Mucosa of descending colon (tissue), 3 donors: ENCODE measurements around the gene DCPS. TPM values are rescaled to one million over a fixed set of nuclear protein-coding genes. Genes with fewer than 3 reads are reported as not detected.

ENCODE experiments used
- ATAC-seq: fragments of 200-7000 bp; cut with Tn5 transposase; one replicate; pipeline ENCODE4 v1.9.1; 2020; ENCODE audit warnings: mild to moderate bottlenecking, moderate library complexity
- DNase-seq, 3 donors: peaks; one replicate each; pipeline ENCODE4 v3.0.0-alpha.2; 2020
- H3K36me3 ChIP-seq: fragments of 200-600 bp; one replicate; pipeline ENCODE4 v1.8.0; 2021; ENCODE audit warnings: low read depth, mild to moderate bottlenecking
- H3K4me1 ChIP-seq: fragments of 200-600 bp; one replicate; pipeline ENCODE4 v1.8.0; 2021; ENCODE audit warnings: low read depth, mild to moderate bottlenecking
- H3K4me3 ChIP-seq: fragments of 200-600 bp; one replicate; pipeline ENCODE4 v1.8.0; 2021; ENCODE audit warnings: mild to moderate bottlenecking
- H3K9me3 ChIP-seq: fragments of 200-600 bp; one replicate; pipeline ENCODE4 v1.8.0; 2021; ENCODE audit warnings: mild to moderate bottlenecking
- intact Hi-C, 2 donors: fragments of 100-400 bp; cut with DNase I in 1 of 2; cut with micrococcal nuclease in 1 of 2; formaldehyde crosslinking; loops; one replicate each; pipeline versions ENCODE4 v1.11.0 to v1.11.1; 2022; cut with DNase I, micrococcal nuclease
- total RNA-seq, 3 donors: library from RNA; stranded (reverse); fragmentation: NEBNext Ultra II Directional in 2 of 3; extraction: Animal tissue kit (Norgen Biotek cat#: 25700) in 2 of 3; gene quantifications; one replicate each; pipeline versions ENCODE4 v1.2.1 to v1.2.4, GENCODE V29; 2021 to 2023
- TF ChIP-seq, protein P1 (sequence below): fragments of 200-600 bp; IDR thresholded peaks from one replicate; pipeline ENCODE4 v1.8.0; 2022; ENCODE audit warnings: antibody characterized with exemption, mild to moderate bottlenecking
- donor health status: DM: no; HTN: no; CAD: no; lungs with moderate emphysema.
- donor health status: DM: no; HTN: no; CAD: no.
- donor health status: DM: no; HTN: yes; CAD: no.

The DCPS gene
- total RNA-seq, 3 donors from 2014 or later: 10.0 to 21.3 (median 14.8) TPM

DNA sequence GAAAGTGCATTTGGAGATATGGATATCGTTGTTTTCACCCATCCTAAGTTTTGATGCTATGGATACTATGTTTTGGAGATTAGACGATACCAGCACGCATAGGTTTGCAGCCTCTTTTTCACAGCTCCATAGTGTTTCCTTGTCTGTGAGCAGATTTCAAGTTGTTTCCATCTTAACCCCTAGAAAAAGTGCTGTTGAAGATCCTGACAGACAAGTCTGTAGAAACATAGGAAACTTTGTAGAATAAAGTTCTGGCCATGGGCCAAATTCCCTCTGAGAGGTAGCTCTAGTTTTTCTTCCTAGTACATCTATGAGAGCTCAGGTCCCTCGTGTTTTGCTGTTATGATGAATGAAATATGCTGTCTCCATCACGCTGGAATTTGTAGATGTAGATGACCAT is 84.0 kb downstream of the DCPS start:
- Histone ChIP-seq H3K4me3 (no peak overlapping the region), H3K9me3 (no peaks in the 10 kb centered on the region), H3K36me3 (no peaks in the 10 kb centered on the region), H3K4me1 (peaks cover 27% of the 10 kb centered on the region)
- ATAC-seq: no peak
- intact Hi-C loops: no loop called here
- no peak for DNase-seq
- TF ChIP-seq, protein P1, sequence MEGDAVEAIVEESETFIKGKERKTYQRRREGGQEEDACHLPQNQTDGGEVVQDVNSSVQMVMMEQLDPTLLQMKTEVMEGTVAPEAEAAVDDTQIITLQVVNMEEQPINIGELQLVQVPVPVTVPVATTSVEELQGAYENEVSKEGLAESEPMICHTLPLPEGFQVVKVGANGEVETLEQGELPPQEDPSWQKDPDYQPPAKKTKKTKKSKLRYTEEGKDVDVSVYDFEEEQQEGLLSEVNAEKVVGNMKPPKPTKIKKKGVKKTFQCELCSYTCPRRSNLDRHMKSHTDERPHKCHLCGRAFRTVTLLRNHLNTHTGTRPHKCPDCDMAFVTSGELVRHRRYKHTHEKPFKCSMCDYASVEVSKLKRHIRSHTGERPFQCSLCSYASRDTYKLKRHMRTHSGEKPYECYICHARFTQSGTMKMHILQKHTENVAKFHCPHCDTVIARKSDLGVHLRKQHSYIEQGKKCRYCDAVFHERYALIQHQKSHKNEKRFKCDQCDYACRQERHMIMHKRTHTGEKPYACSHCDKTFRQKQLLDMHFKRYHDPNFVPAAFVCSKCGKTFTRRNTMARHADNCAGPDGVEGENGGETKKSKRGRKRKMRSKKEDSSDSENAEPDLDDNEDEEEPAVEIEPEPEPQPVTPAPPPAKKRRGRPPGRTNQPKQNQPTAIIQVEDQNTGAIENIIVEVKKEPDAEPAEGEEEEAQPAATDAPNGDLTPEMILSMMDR: no peak

- TF ChIP-seq, protein P1: no peak
- ATAC-seq: no peak
- intact Hi-C loops: no loop called here
Measured at GRCh38 chr11:126390272-126390867, 86.5 kb downstream of the DCPS start.

GRCh38 chr11:126391286-126391954 is 87.6 kb downstream of the DCPS start:
- H3K36me3 ChIP-seq: no peaks in the 10 kb centered on the region
- ATAC-seq (no peak), DNase-seq (no peak)
- no peak overlapping the region for H3K4me3 ChIP-seq
- no peaks in the 10 kb centered on the region for H3K9me3 ChIP-seq
- TF ChIP-seq, protein P1: no peak
- intact Hi-C loops: no loop called here
- H3K4me1 ChIP-seq: peaks cover 12% of the 10 kb centered on the region

More at GRCh38 chr11:126390272-126390867, 86.5 kb downstream of the DCPS start:
- no peak overlapping the region for H3K4me3 ChIP-seq
- H3K4me1 ChIP-seq: peaks cover 19% of the 10 kb centered on the region
- no peak for DNase-seq
- H3K36me3 ChIP-seq: no peaks in the 10 kb centered on the region
- H3K9me3 ChIP-seq: no peaks in the 10 kb centered on the region

DNA sequence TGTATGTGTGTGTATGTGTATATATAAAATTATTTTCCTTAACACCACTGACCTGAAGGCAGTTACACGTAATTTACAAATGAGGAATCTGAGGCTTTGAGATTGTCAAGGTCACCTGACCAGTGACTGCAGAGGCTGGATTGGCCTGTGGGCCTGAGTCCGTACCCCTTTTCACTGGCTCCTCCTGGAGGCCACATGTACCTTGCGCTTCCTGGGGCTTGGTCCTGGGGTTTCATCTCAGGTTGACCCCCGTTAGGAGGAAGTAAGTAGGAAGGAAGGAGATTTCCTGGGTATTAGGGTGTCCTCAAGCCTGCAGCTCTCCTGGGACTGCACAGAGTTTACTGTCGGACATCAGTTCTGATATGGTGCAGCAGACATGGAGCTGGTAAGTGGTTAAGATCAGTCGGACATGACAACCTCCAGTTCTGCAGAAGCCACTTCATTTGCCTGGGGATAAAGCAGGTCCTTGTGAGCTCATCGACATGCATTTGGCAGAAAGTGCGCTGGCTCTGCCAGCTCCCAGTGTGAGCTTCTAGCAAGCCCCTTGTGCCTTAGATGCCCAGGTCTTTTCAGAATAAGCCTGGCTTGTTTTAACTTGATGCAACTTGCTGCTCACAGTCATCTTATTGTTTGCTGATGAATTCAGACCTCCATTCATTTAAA is 88.2 kb downstream of the DCPS start:
- Histone ChIP-seq H3K9me3 (no peaks in the 10 kb centered on the region), H3K36me3 (no peaks in the 10 kb centered on the region), H3K4me1 (peaks cover 6% of the 10 kb centered on the region), H3K4me3 (no peak overlapping the region)
- TF ChIP-seq, protein P1: no peak
- DNase-seq (no peak), ATAC-seq (peak; percentile 51)
- intact Hi-C loops: no loop called here

DNA sequence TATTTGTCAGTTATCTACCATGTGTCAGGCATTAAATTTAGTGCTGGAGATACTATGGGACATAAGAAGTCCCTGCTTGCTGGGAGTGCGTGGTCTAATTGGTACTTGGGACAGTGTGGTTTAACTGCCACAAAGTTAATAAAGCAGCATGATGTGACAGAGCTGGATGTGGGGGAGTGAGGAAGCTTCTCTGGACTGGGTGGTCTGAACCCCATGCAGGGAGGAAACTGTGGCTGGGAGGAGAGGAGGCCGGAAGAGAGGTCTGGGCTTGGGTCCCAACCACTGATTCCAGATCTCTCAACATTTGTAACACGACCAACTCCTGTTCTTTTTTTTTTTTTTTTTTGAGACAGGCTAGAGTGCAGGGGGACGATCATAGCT is 88.8 kb downstream of the DCPS start:
- no peaks in the 10 kb centered on the region for H3K36me3 ChIP-seq
- TF ChIP-seq, protein P1: no peak
- peak; percentile 5 for ATAC-seq
- peaks cover under 1% of the 10 kb centered on the region for H3K4me1 ChIP-seq
- H3K9me3 ChIP-seq: no peaks in the 10 kb centered on the region
- no peak overlapping the region for H3K4me3 ChIP-seq
- intact Hi-C loops: no loop called here
- DNase-seq: no peak
